HepG2 (cell line): ENCODE measurements around the gene SUPT6H. TPM values are rescaled to one million over a fixed set of nuclear protein-coding genes. Genes with fewer than 3 reads are reported as not detected.

Source experiments
- ATAC-seq: fragments of 200-7000 bp; cut with Tn5 transposase; 3 replicates; pipeline ENCODE4 v1.9.1; 2020; ENCODE audit warnings: mild to moderate bottlenecking, moderate library complexity
- BruUV-seq: library from RNA; stranded (reverse); fragments of 400-500 nt; replicated peaks from 2 replicates; lab custom pipeline; 2021; lab: Mats Ljungman, UMichigan
- CTCF ChIA-PET: fragments of 300-600 bp; formaldehyde crosslinking; extraction: SDS; loops from one replicate; lab custom pipeline; 2021; ENCODE audit warnings: low total read pairs, inconsistent platforms, low intra/inter-chr PET ratio; lab: Yijun Ruan, JAX
- POLR2A ChIA-PET: fragments of 350-600 bp; sonication (Branson Sonifier 250); formaldehyde crosslinking; loops from one replicate; lab custom pipeline; 2020; ENCODE audit warnings: antibody characterized with exemption, inconsistent platforms; lab: Yijun Ruan, JAX
- DNase-seq: peaks from one replicate; pipeline ENCODE4 v3.0.0-alpha.2; 2015; ENCODE audit warnings: low spot score
- FAIRE-seq: peaks from 3 replicates; lab custom pipeline; 2011; peaks lifted over from hg19 to GRCh38; lab: Jason Lieb, UNC
- H2AFZ ChIP-seq: one replicate; pipeline ENCODE4 v1.6.1; 2011; ENCODE audit warnings: low read length, inconsistent platforms
- H3K27ac ChIP-seq: fragments of 300-600 bp; 3 replicates; pipeline ENCODE4 v1.8.0; 2011; ENCODE audit warnings: mixed run types, mild to moderate bottlenecking, mixed read lengths, low read length, inconsistent platforms; ENCODE audit not compliant: insufficient read depth; ENCODE audit errors: extremely low read length
- H3K27me3 ChIP-seq, 2 experiments: fragments of 200-600 bp in 1 of 2; 2 replicates in 1 of 2; 3 replicates in 1 of 2; pipeline versions ENCODE4 v1.6.0 to v1.8.0; 2011; ENCODE audit warnings: low read length in 2 of 2, mild to moderate bottlenecking in 2 of 2, moderate library complexity in 2 of 2, inconsistent platforms in 1 of 2; ENCODE audit not compliant: insufficient read depth in 2 of 2, control insufficient read depth in 1 of 2
- H3K36me3 ChIP-seq, 2 experiments: fragments of 200-600 bp in 1 of 2; replicated peaks in 1 of 2; 2 replicates in 1 of 2; 3 replicates in 1 of 2; pipeline versions ENCODE4 v1.5.1 to v1.8.0; 2011; ENCODE audit warnings: low read length in 2 of 2, inconsistent platforms in 1 of 2; ENCODE audit not compliant: insufficient read depth in 2 of 2, control insufficient read depth in 1 of 2
- H3K4me1 ChIP-seq: 2 replicates; pipeline ENCODE4 v1.5.1; 2012; ENCODE audit warnings: low read length, inconsistent platforms; ENCODE audit not compliant: insufficient read depth
- H3K4me2 ChIP-seq: 2 replicates; pipeline ENCODE4 v1.6.0; 2011; ENCODE audit warnings: low read depth, low read length, inconsistent platforms
- H3K4me3 ChIP-seq, 3 experiments: fragments of 200-600 bp in 1 of 3; sonication (generic), shearing (Covaris generic) in 1 of 3; replicated peaks in 1 of 3; 2 replicates each; pipeline ENCODE4 v1.5.1; 2011 to 2016; ENCODE audit warnings: low read length in 3 of 3, inconsistent platforms in 2 of 3, low read depth in 2 of 3, mild to moderate bottlenecking in 2 of 3, control low read depth in 1 of 3, mixed read lengths in 1 of 3; ENCODE audit not compliant: insufficient read depth in 1 of 3
- H3K79me2 ChIP-seq: one replicate; pipeline ENCODE4 v1.6.1; 2011; ENCODE audit warnings: low read length, inconsistent platforms; ENCODE audit not compliant: insufficient read depth
- H3K9ac ChIP-seq: 2 replicates; pipeline ENCODE4 v1.6.0; 2011; ENCODE audit warnings: mild to moderate bottlenecking, low read depth, low read length, inconsistent platforms; ENCODE audit not compliant: insufficient read depth
- H3K9me3 ChIP-seq: 2 replicates; pipeline ENCODE4 v1.5.1; 2012; ENCODE audit warnings: mild to moderate bottlenecking, low read length
- H4K20me1 ChIP-seq: 2 replicates; pipeline ENCODE4 v1.6.0; 2011; ENCODE audit warnings: inconsistent platforms, mild to moderate bottlenecking, low read length, moderate library complexity; ENCODE audit not compliant: insufficient read depth
- AHDC1 ChIP-seq: sonication (generic); formaldehyde crosslinking; IDR thresholded peaks from 2 replicates; pipeline ENCODE4 v1.5.1; 2020; ENCODE audit warnings: mild to moderate bottlenecking, missing genetic modification reagents, borderline replicate concordance
- NCOA5 ChIP-seq: sonication (generic); formaldehyde crosslinking; IDR thresholded peaks from 2 replicates; pipeline ENCODE4 v1.4.0; 2020; ENCODE audit warnings: missing genetic modification reagents
- RBAK ChIP-seq: sonication (generic); formaldehyde crosslinking; IDR thresholded peaks from 2 replicates; pipeline ENCODE4 v1.5.1; 2020; ENCODE audit warnings: mild to moderate bottlenecking, missing genetic modification reagents
- TSC22D2 ChIP-seq: sonication (generic); formaldehyde crosslinking; IDR thresholded peaks from 2 replicates; pipeline ENCODE4 v1.5.1; 2020; ENCODE audit warnings: missing genetic modification reagents, mild to moderate bottlenecking, borderline replicate concordance
- ZNF746 ChIP-seq: sonication (generic); formaldehyde crosslinking; IDR thresholded peaks from 2 replicates; pipeline ENCODE4 v1.8.0; 2022; ENCODE audit warnings: mild to moderate bottlenecking, missing genetic modification reagents
- WGBS: methylation state at CpG from one replicate; pipeline ENCODE4 v1.1.6; 2017; ENCODE audit warnings: low lambda C conversion rate; 5-methylcytosine and 5-hydroxymethylcytosine counted together
- in situ Hi-C: cut with HindIII; loops from 2 replicates; pipeline ENCODE4 v1.10.0; 2017; ENCODE audit warnings: low pct_unique_long_range_greater_than_20kb; ENCODE audit not compliant: extremely low pct_ligation_motif_present
- intact Hi-C: fragments of 100-400 bp; cut with micrococcal nuclease; formaldehyde crosslinking; loops from one replicate; pipeline ENCODE4 v1.10.0; 2022; ENCODE audit not compliant: unreplicated experiment
- polyA plus RNA-seq, 8 experiments: library from polyadenylated mRNA; depleted of rRNA in 3 of 8; stranded (reverse) in 7 of 8; unstranded in 1 of 8; fragments of >200 nt; fragmentation: Illumina TruSeq in 4 of 8; extraction: Trizol in 4 of 8; gene quantifications; 2 replicates each; pipeline versions ENCODE4 v1.2.1 to v1.2.3, GENCODE V29; 2011 to 2016; ENCODE audit warnings: low read depth in 4 of 8, missing spikeins in 1 of 8, mixed read lengths in 1 of 8; ENCODE audit not compliant: insufficient read depth in 1 of 8
- total RNA-seq, 5 experiments: library from RNA; depleted of rRNA; stranded (reverse); fragments of >200 nt; fragmentation: Illumina TruSeq; extraction: Trizol; gene quantifications; 2 replicates each; pipeline ENCODE4 v1.2.3, GENCODE V29; 2016; ENCODE audit warnings: low read depth in 1 of 5

SUPT6H gene
- total and polyA plus RNA-seq, 2 of the 13 experiments (the other 11 are each of a cell fraction or from before 2014, with no cell fraction given), result 32.7 to 39.9 TPM

DNA sequence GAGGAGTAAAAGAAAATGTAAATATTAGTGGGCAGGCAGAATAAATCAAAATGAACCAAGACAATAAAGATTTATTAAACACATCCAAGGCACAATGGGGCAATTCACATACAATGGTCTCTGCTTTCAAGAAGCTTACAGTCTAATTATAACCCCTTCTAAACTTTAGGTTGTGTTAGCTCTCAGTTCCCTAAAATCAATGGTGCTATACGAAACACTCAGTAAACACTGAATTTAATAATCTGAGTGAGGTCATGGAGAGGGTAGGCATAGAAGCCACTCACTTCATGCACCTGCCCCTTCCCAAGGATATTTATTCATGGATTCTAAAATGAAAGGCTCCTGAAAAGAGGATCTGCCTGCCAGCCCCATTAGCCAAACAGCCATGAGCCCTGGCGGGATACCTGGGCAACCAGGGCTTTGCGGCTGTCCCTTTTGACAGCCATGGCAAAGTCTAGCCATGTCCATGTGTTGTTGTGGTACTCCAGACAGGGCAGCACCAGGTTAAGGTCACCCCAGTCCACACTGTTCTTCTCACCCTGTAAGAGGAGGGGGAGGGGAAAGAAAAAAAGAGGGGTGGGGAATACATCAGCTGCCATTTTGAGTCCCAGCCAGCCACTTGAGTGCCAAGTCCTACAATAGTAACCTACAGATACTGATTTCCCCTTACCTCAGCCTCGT, 46.6 kb upstream of the SUPT6H start (continued):
- no peak for TF ChIP-seq AHDC1 (CRISPR knock-in tag)

DNA sequence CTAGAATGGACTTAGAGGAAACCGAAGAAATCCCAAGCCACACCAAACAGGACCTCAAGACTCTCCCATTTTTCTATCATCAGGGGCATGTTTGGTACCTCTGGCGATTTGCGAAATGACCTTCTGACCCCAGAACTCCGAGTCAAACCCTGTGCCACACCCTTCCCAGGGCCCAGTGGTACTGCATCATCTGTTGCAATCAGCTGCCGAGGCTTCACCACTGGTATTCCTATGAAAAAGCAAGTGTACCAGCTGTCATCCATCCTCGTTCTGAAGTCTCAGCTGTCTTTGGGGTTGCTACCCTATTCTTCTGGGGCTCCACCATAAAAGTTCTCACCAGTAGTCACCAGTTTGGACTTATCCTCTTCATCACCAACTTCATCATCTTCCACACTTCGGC, 45.7 kb upstream of the SUPT6H start:
- POLR2A ChIA-PET, result no interaction called here
- intact Hi-C loops (no loop called here), in situ Hi-C loops (no loop called here)
- TF ChIP-seq TSC22D2 (CRISPR knock-in tag) (no peak), NCOA5 (CRISPR knock-in tag) (no peak), RBAK (CRISPR knock-in tag) (no peak), ZNF746 (CRISPR knock-in tag) (no peak)
- no peaks in the 10 kb centered on the region for H3K79me2 ChIP-seq
- FAIRE-seq (no peak), ATAC-seq (no peak), DNase-seq (no peak)
- H3K9me3 ChIP-seq, result no peaks in the 10 kb centered on the region
- 89% methylated on average over 7 of the region's 7 CpGs for WGBS
- H3K4me2 ChIP-seq, result no peak overlapping the region
- no peaks in the 10 kb centered on the region for H3K4me1 ChIP-seq
- no peaks in the 10 kb centered on the region for H4K20me1 ChIP-seq
- no peak overlapping the region for H3K27ac ChIP-seq
- peaks cover 49 to 75% of the 10 kb centered on the region in 2 experiments for H3K36me3 ChIP-seq
- BruUV-seq, result no TSS peak
- no peaks in the 10 kb centered on the region for H3K27me3 ChIP-seq
- CTCF ChIA-PET, result no interaction called here
- no peak overlapping the region for H3K4me3 ChIP-seq
- H3K9ac ChIP-seq, result no peak overlapping the region
- no peak overlapping the region for H2AFZ ChIP-seq
